ENCODE measurements around the gene KRT2. TPM values are rescaled to one million over a fixed set of nuclear protein-coding genes. Genes with fewer than 3 reads are reported as not detected.

The KRT2 gene
- total RNA-seq, 4 donors from 2014 or later, result not detected

GRCh38 chr12:52634266-52635056, 17.6 kb downstream of the KRT2 start:
- Histone ChIP-seq H3K9me3 (no peaks in the 10 kb centered on the region), H3K27ac (replicated peaks in 1 of 4) (no peak overlapping the region), H3K4me1 (peaks cover 0 to 19% (median 14%) of the 10 kb centered on the region in 4 donors), H3K4me3 (no peak overlapping the region), H3K36me3 (no peaks in the 10 kb centered on the region), H3K27me3 (no peaks in the 10 kb centered on the region)
- no peak for DNase-seq (ENCODE audit: extremely low spot score)
- intact Hi-C loops (cut with DNase I), result no loop called here
- TF ChIP-seq CTCF (IDR thresholded peaks at IDR 0.05), result no peak
- TF ChIP-seq POLR2AphosphoS5 (IDR thresholded peaks at IDR 0.05), result peak; percentile 7 to 53
- WGBS, result 46% methylated on average over 7 of the region's 7 CpGs

GRCh38 chr12:52633383-52633782, 18.6 kb downstream of the KRT2 start:
- Histone ChIP-seq H3K36me3 (no peaks in the 10 kb centered on the region), H3K4me1 (peaks cover 0 to 19% (median 14%) of the 10 kb centered on the region in 4 donors), H3K9me3 (no peaks in the 10 kb centered on the region), H3K27ac (replicated peaks in 1 of 4) (no peak overlapping the region), H3K4me3 (no peak overlapping the region), H3K27me3 (no peaks in the 10 kb centered on the region)
- TF ChIP-seq EP300 (IDR thresholded peaks at IDR 0.05) (no peak), POLR2AphosphoS5 (IDR thresholded peaks at IDR 0.05) (no peak), POLR2A (IDR thresholded peaks at IDR 0.05; ENCODE audit: low read depth) (no peak)
- intact Hi-C loops (cut with DNase I), result no loop called here
- 52% methylated on average over 4 of the region's 4 CpGs for WGBS
- DNase-seq (ENCODE audit: extremely low spot score), result no peak

- WGBS, result 91% methylated on average over 4 of the region's 4 CpGs
- DNase-seq (ENCODE audit: extremely low spot score), result no peak
- Histone ChIP-seq H3K9me3 (no peaks in the 10 kb centered on the region), H3K4me3 (no peak overlapping the region), H3K36me3 (no peaks in the 10 kb centered on the region), H3K27me3 (no peaks in the 10 kb centered on the region), H3K4me1 (peaks cover 0 to 19% (median 14%) of the 10 kb centered on the region in 4 donors), H3K27ac (replicated peaks in 1 of 4) (no peak overlapping the region)
- intact Hi-C loops (cut with DNase I), result no loop called here
- TF ChIP-seq POLR2A (IDR thresholded peaks at IDR 0.05; ENCODE audit: low read depth), result no peak
- TF ChIP-seq POLR2AphosphoS5 (IDR thresholded peaks at IDR 0.05), result no peak
- no peak for TF ChIP-seq EP300 (IDR thresholded peaks at IDR 0.05)
- TF ChIP-seq CTCF (IDR thresholded peaks at IDR 0.05), result no peak
Measured at GRCh38 chr12:52632656-52633055, 19.4 kb downstream of the KRT2 start.

GRCh38 chr12:52631676-52632459, 20.1 kb downstream of the KRT2 start:
- TF ChIP-seq POLR2AphosphoS5 (IDR thresholded peaks at IDR 0.05), result no peak
- no peak for TF ChIP-seq POLR2A (IDR thresholded peaks at IDR 0.05; ENCODE audit: low read depth)
- no peak for TF ChIP-seq CTCF (IDR thresholded peaks at IDR 0.05)
- TF ChIP-seq EP300 (IDR thresholded peaks at IDR 0.05), result no peak
- no peak overlapping the region for H3K4me3 ChIP-seq
- no peak for DNase-seq (ENCODE audit: extremely low spot score)
- WGBS, result 77% methylated on average over 6 of the region's 6 CpGs
- H3K27ac ChIP-seq (replicated peaks in 1 of 4), result no peak overlapping the region
- intact Hi-C loops (cut with DNase I), result no loop called here
- no peaks in the 10 kb centered on the region for H3K27me3 ChIP-seq
- H3K9me3 ChIP-seq, result no peaks in the 10 kb centered on the region
- H3K4me1 ChIP-seq, result peaks cover 0 to 19% (median 14%) of the 10 kb centered on the region in 4 donors
- H3K36me3 ChIP-seq, result no peaks in the 10 kb centered on the region

DNA sequence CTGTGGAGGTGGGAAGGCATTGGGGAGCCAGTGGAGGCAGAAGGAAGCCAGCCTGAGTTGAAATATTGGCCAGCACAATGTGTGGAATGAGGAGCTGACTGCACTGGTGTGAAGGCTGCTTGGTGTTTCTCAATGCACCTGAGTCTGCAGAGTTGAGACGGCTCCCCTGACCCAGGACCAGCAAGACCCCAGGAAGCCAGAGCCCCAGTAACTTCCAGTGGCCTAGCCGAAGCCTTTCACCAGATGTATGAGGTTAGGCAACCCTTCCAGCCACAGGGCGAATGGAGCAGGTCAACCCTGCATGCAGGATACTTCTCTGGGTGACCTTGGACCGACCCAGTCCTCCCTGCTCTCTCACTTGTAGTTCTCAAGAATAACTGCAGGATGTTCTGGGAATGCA, 20.7 kb downstream of the KRT2 start:
- intact Hi-C loops (cut with DNase I), result no loop called here
- no peaks in the 10 kb centered on the region for H3K36me3 ChIP-seq
- H3K27ac ChIP-seq (replicated peaks in 1 of 4), result no peak overlapping the region
- no peak overlapping the region for H3K4me3 ChIP-seq
- H3K9me3 ChIP-seq, result no peaks in the 10 kb centered on the region
- 65% methylated on average over 4 of the region's 4 CpGs for WGBS
- no peak for DNase-seq (ENCODE audit: extremely low spot score)
- H3K4me1 ChIP-seq, result peaks cover 0 to 19% (median 12%) of the 10 kb centered on the region in 4 donors
- TF ChIP-seq EP300 (IDR thresholded peaks at IDR 0.05), result no peak
- no peak for TF ChIP-seq CTCF (IDR thresholded peaks at IDR 0.05)
- no peak for TF ChIP-seq POLR2AphosphoS5 (IDR thresholded peaks at IDR 0.05)
- TF ChIP-seq POLR2A (IDR thresholded peaks at IDR 0.05; ENCODE audit: low read depth), result no peak
- H3K27me3 ChIP-seq, result no peaks in the 10 kb centered on the region

All from esophagus muscularis mucosa (tissue), 4 donors.